Tibial nerve (tissue), 4 donors: ENCODE measurements around the gene ATXN3.

ENCODE experiments used
- CTCF ChIP-seq, 5 experiments: fragments of 200-600 bp in 3 of 5; fragments of 450-650 bp in 2 of 5; sonication (generic) in 3 of 5; IDR thresholded peaks; one replicate each; pipeline ENCODE4 v1.5.1; 2016 to 2019; ENCODE audit warnings: antibody characterized with exemption in 5 of 5, mild to moderate bottlenecking in 3 of 5, moderate library complexity in 2 of 5
- EP300 ChIP-seq, 2 donors: sonication (generic); formaldehyde crosslinking; IDR thresholded peaks; one replicate each; pipeline ENCODE4 v1.6.1; 2017; ENCODE audit warnings: antibody characterized with exemption in 2 of 2, mild to moderate bottlenecking in 1 of 2

GRCh38 chr14:92122351-92122677, 15.9 kb upstream of the ATXN3 start:
- no peak for TF ChIP-seq CTCF (IDR thresholded peaks at IDR 0.05)
- no peak for TF ChIP-seq EP300 (IDR thresholded peaks at IDR 0.05)
